Left colon (tissue), 2 donors: ENCODE measurements around the gene CDC14A. TPM values are rescaled to one million over a fixed set of nuclear protein-coding genes. Genes with fewer than 3 reads are reported as not detected.
A peak's percentile ranks its signal among the peaks of the same experiment; 100 is the strongest.

Source experiments
- ATAC-seq: fragments of 200-7000 bp; cut with Tn5 transposase; one replicate; pipeline ENCODE4 v1.9.1; 2020; ENCODE audit warnings: mild to moderate bottlenecking, moderate library complexity
- DNase-seq, 2 donors: peaks; one replicate each; pipeline ENCODE4 v3.0.0-alpha.2; 2020
- intact Hi-C, 2 donors: fragments of 100-400 bp; cut with DNase I in 1 of 2; cut with micrococcal nuclease in 1 of 2; formaldehyde crosslinking; loops; one replicate each; pipeline versions ENCODE4 v1.11.2 to v1.14.0; 2022; cut with DNase I, micrococcal nuclease
- total RNA-seq, 2 donors: library from RNA; stranded (reverse); fragmentation: NEBNext Ultra II Directional; extraction: Animal tissue kit (Norgen Biotek cat#: 25700); gene quantifications; one replicate each; pipeline ENCODE4 v1.2.1, GENCODE V29; 2021
- donor health status: DM: no; HTN: no; CAD: no.
- donor health status: DM: yes; HTN: yes; CAD: no.

Gene CDC14A
- total RNA-seq, 2 donors from 2014 or later = 19.1 to 23.9 TPM

DNA sequence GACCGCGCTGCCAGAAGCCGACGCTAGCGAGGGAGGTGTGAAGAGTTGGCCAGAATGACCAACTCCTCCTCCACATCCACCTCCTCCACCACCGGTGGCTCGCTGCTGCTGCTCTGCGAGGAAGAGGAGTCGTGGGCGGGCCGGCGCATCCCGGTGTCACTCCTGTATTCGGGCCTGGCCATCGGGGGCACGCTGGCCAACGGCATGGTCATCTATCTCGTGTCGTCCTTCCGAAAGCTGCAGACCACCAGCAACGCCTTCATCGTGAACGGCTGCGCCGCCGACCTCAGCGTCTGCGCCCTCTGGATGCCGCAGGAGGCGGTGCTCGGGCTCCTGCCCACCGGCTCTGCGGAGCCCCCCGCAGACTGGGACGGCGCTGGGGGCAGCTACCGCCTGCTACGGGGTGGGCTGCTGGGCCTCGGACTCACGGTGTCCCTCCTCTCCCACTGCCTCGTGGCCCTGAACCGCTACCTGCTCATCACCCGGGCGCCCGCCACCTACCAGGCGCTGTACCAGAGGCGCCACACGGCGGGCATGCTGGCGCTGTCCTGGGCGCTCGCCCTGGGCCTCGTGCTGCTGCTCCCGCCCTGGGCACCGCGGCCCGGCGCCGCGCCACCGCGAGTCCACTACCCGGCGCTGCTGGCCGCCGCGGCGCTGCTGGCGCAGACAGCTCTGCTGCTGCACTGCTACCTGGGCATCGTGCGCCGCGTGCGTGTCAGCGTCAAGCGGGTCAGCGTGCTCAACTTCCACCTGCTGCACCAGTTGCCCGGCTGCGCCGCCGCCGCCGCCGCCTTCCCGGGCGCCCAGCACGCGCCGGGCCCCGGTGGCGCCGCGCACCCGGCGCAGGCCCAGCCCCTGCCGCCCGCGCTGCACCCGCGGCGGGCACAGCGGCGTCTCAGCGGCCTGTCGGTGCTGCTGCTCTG is 186.9 kb downstream of the CDC14A start:
- peak; percentile 44 for ATAC-seq
- intact Hi-C loops = no loop called here
- DNase-seq = peak in 1 of 2 donors; percentile 18

DNA sequence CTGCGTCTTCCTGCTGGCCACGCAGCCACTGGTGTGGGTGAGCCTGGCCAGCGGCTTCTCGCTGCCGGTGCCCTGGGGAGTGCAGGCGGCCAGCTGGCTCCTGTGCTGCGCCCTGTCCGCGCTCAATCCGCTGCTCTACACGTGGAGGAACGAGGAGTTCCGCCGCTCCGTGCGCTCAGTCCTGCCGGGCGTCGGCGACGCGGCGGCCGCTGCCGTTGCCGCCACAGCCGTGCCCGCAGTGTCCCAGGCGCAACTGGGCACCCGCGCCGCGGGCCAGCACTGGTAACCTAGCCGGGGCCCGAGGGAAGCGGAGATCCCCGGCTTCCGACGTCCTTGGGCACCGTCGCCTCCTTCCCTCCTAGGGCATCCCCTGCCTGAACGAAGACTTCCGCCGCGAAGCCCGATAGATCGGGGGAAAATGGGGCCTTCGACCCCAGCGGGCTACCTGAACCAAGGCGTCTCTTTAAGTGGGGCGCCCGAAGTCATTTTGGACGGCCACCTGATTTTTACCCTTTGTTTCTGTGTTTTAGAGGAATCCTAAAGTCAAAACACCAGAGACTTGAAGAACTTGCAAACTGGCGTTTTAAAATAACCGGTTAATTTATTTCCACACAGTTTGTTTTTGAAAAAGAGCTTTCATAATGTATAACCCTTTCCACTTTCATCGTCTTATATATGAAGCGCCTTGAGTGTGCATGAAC is 187.7 kb downstream of the CDC14A start:
- DNase-seq = no peak
- intact Hi-C loops = no loop called here
- no peak for ATAC-seq

DNA sequence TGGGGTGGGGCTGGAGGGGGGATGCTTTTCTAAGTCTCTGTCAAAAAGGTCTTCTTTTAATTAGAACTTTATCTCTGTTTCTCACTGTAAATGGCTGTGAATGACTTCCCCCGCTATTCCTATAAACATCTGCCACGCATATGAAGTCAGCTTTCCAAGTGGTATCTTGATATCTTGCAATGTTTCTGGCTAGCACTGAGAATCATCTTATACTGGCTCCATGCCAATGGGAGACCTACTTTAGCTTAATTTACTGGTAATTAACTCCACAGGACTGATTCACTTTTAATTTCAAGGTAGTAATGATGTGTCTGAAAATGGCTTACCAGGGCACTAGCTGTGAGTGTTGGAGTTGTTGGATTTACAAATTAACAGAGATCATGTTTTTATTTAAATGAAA is 190.0 kb downstream of the CDC14A start:
- no peak for ATAC-seq
- intact Hi-C loops = no loop called here
- DNase-seq = no peak

- ATAC-seq (peak; percentile 37), DNase-seq (no peak)
- intact Hi-C loops = no loop called here
Measured at GRCh38 chr1:100543640-100544039, 191.3 kb downstream of the CDC14A start.

- ATAC-seq (no peak), DNase-seq (no peak)
- intact Hi-C loops = no loop called here
Measured at GRCh38 chr1:100544791-100545190, 192.5 kb downstream of the CDC14A start.

DNA sequence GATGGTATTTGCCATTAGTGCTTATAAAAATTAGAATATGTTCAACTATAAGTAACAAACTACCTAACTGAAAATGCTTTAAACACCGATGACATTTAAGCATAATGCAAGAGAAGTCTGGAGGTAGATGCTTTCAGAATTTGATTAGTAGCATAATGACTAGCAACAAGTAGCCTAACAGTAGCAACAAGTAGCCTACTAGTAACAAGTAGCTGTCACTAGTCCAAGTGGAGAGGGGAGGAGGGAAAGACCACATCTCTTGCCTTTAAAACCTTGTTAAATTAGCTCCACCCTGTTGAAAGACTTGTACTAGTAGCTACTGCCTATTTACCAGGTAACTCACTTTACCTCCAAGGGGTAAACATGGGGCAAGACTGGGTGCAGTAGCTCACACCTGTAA is 193.5 kb downstream of the CDC14A start:
- no peak for DNase-seq
- no peak for ATAC-seq
- intact Hi-C loops = no loop called here

GRCh38 chr1:100552031-100552430 is 199.7 kb downstream of the CDC14A start:
- intact Hi-C loops = no loop called here
- no peak for DNase-seq
- no peak for ATAC-seq

DNA sequence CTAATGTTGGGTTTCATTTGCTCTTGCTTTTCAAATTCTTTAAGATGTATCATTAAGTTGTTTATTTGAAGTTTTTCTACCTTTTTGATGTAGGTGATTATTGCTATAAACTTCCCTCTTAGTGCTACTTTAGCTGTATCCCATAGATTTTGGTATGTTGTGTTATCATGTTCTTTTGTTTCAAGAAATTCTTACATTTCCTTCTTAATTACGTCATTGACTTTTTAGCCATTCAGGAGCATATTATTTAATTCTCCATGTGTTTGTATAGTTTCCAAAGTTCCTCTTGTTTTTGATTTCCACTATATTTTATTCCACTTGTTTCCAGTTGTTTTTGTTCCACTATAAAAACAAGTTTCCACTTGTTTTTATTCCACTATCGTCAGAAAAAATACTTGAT is 200.6 kb downstream of the CDC14A start:
- no peak for ATAC-seq
- intact Hi-C loops = no loop called here
- DNase-seq = no peak

- ATAC-seq (no peak), DNase-seq (no peak)
- intact Hi-C loops = no loop called here
Measured at GRCh38 chr1:100556181-100556580, 203.9 kb downstream of the CDC14A start.

DNA sequence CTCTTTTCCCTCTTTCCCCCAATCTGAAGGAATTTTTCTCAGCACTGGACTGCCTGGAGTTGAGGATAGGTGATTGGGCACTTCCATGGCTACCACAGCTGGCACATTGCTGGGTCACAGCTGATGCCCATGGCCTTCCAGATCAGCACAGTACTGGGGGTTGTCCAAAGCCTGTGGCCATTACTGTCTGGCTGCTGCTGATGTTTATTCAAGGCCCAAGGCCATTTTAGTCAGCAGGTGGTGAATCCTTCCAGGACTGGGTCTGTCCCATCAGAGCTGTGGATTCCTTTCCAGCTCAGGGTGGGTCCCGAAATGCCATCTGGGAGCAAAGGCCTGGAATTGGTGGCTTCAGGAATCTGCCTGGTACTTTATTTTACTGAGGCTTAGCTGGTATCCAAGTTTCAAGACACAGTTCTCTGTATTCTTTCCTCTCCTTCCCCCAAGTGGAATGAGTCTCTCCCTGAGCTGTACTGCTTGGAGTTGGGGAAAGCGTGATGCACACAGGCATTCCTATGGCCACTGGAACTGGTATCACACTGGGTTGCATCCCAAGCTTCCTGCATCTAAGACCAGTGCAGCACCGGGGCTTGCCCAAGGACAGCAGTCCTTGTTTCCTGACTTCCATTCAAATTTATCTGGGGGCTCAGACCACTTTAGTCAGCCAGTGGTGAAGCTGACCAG is 204.8 kb downstream of the CDC14A start:
- DNase-seq (no peak), ATAC-seq (no peak)

DNA sequence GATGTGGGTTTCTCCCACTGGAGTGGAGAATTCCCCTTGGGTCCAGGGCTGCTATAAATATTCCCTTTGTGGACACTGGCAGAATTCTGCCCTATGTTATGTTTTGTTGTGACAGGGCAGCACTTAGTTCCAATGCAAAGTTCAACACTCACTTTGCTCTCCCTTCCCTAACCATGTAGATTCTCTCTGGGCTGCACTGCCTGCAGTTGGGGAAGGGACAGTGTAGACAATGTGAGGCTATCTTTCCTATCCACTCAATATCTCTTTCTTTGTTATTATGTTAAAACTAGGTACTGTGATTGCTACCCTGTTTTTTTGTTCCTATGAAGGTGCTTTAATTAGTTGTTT is 205.3 kb downstream of the CDC14A start:
- DNase-seq (no peak), ATAC-seq (no peak)

More for the DNA sequence above, 204.8 kb downstream of the CDC14A start:
- intact Hi-C loops = no loop called here

DNA sequence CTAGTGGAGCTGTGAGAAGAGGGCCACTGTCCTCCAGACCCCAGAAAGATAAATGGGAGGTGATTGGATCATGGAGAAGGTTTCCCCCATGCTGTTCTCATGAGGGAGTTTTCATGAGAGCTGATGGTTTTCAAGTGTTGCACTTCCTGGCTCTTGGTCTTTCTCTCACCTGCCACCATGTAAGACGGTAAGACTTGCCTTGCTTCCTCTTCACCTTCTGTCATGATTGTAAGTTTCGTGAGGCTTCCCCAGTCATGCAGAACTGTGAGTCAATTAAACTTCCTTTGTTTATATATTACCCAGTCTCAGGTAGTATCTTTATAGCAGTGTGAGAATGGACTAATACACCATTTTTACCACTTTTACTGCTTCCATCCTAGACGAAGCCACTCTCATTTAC is 213.2 kb downstream of the CDC14A start:
- DNase-seq = no peak
- ATAC-seq = no peak
- intact Hi-C loops = no loop called here

More for the DNA sequence above, 205.3 kb downstream of the CDC14A start:
- intact Hi-C loops = no loop called here

GRCh38 chr1:100565937-100566699 is 213.8 kb downstream of the CDC14A start:
- DNase-seq (no peak), ATAC-seq (no peak)
- intact Hi-C loops = no loop called here

- DNase-seq (no peak), ATAC-seq (no peak)
- intact Hi-C loops = no loop called here
Measured at GRCh38 chr1:100567062-100567461, 214.8 kb downstream of the CDC14A start.

Other genes starting within 250 kb of the CDC14A start
- gene SASS6, start 219.6 kb upstream of the CDC14A start, total RNA-seq = 1 to 10 TPM; 2.7 to 3.8 TPM
- gene TRMT13, start 219.3 kb upstream of the CDC14A start, total RNA-seq = 10 to 100 TPM in 1 of 2 donors, 1 to 10 TPM in 1; 8.9 to 11.5 TPM
- under 1 TPM in 1 of 2 donors, not detected in 1; 0.40 TPM for gene LRRC39, start 174.2 kb upstream of the CDC14A start, total RNA-seq
- 10 to 100 TPM; 13.8 to 14.5 TPM for gene DBT, start 102.7 kb upstream of the CDC14A start, total RNA-seq
- gene RTCA, start 86.3 kb upstream of the CDC14A start, total RNA-seq = 10 to 100 TPM; 37.1 to 40.5 TPM
- gene GPR88, start 185.6 kb downstream of the CDC14A start, total RNA-seq = under 1 TPM in 1 of 2 donors, not detected in 1; 0.14 TPM